HFFc6 (cell line): Measurements from ENCODE around the gene ARFGEF2. TPM values are rescaled to one million over a fixed set of nuclear protein-coding genes. Genes with fewer than 3 reads are reported as not detected.

ENCODE experiments used
- DNase-seq: peaks from one replicate; pipeline ENCODE4 v3.0.0-alpha.2; 2018
- H3K27ac Mint-ChIP-seq: 2 replicates; pipeline ENCODE4 v1.8.0; 2020; ENCODE audit warnings: mild to moderate bottlenecking, mixed read lengths
- H3K27me3 Mint-ChIP-seq: 2 replicates; pipeline ENCODE4 v1.8.0; 2021; ENCODE audit warnings: mild to moderate bottlenecking, moderate library complexity, mixed read lengths; ENCODE audit not compliant: insufficient read depth
- H3K36me3 Mint-ChIP-seq: 2 replicates; pipeline ENCODE4 v1.8.0; 2021; ENCODE audit warnings: low read depth, mixed read lengths
- H3K4me1 Mint-ChIP-seq: 2 replicates; pipeline ENCODE4 v1.8.0; 2020; ENCODE audit warnings: low read depth, mixed read lengths
- H3K4me3 Mint-ChIP-seq: 2 replicates; pipeline ENCODE4 v1.8.0; 2020; ENCODE audit warnings: mild to moderate bottlenecking, moderate library complexity, mixed read lengths
- H3K9me3 Mint-ChIP-seq: 2 replicates; pipeline ENCODE4 v1.8.0; 2020; ENCODE audit warnings: mild to moderate bottlenecking, mixed read lengths
- CTCF ChIP-seq: fragments of 200-600 bp; sonication (generic); IDR thresholded peaks from 2 replicates; pipeline ENCODE4 v1.5.0; 2021; ENCODE audit warnings: antibody characterized with exemption, mild to moderate bottlenecking
- total RNA-seq, 6 experiments: library from RNA; stranded (reverse); fragmentation: NEBNext Ultra II Directional; extraction: Animal tissue kit (Norgen Biotek cat#: 25700); gene quantifications; 2 replicates in 1 of 6; 3 replicates in 5 of 6; pipeline ENCODE4 v1.2.3, GENCODE V29; 2021

The ARFGEF2 gene
- total RNA-seq, 6 experiments from 2014 or later: 25.4 to 28.3 (median 26.2) TPM

GRCh38 chr20:48937674-48938073 lies 16.2 kb downstream of the ARFGEF2 start:
- Mint-ChIP-seq H3K27me3 (no peaks in the 10 kb centered on the region; the same call in 1 of the 2 replicates), H3K4me1 (peaks cover 6% of the 10 kb centered on the region), H3K36me3 (peaks cover 15% of the 10 kb centered on the region), H3K9me3 (no peaks in the 10 kb centered on the region), H3K4me3 (no peak overlapping the region), H3K27ac (no peak overlapping the region)
- DNase-seq: no peak
- no peak for TF ChIP-seq CTCF

- no peak for TF ChIP-seq CTCF
- H3K4me1 Mint-ChIP-seq: peaks cover 6% of the 10 kb centered on the region
- H3K9me3 Mint-ChIP-seq: no peaks in the 10 kb centered on the region
- no peaks in the 10 kb centered on the region; the same call in 1 of the 2 replicates for H3K27me3 Mint-ChIP-seq
- no peak overlapping the region for H3K4me3 Mint-ChIP-seq
- H3K36me3 Mint-ChIP-seq: peaks cover 15% of the 10 kb centered on the region
- no peak overlapping the region for H3K27ac Mint-ChIP-seq
- no peak for DNase-seq
Observed at GRCh38 chr20:48938670-48939069, 17.2 kb downstream of the ARFGEF2 start.

- no peak overlapping the region for H3K27ac Mint-ChIP-seq
- H3K27me3 Mint-ChIP-seq: no peaks in the 10 kb centered on the region; the same call in 1 of the 2 replicates
- no peaks in the 10 kb centered on the region for H3K9me3 Mint-ChIP-seq
Observed at GRCh38 chr20:48940170-48940569, 18.7 kb downstream of the ARFGEF2 start.

GRCh38 chr20:48941467-48941866 lies 20.0 kb downstream of the ARFGEF2 start:
- Mint-ChIP-seq H3K27ac (no peak overlapping the region), H3K4me3 (no peak overlapping the region), H3K36me3 (peaks cover 9% of the 10 kb centered on the region), H3K27me3 (no peaks in the 10 kb centered on the region; the same call in 1 of the 2 replicates), H3K9me3 (no peaks in the 10 kb centered on the region), H3K4me1 (peaks cover 11% of the 10 kb centered on the region)
- TF ChIP-seq CTCF: no peak
- DNase-seq: no peak

More at GRCh38 chr20:48940170-48940569, 18.7 kb downstream of the ARFGEF2 start:
- Mint-ChIP-seq H3K4me1 (peaks cover under 1% of the 10 kb centered on the region; the same call in 1 of the 2 replicates), H3K36me3 (peaks cover 10% of the 10 kb centered on the region), H3K4me3 (no peak overlapping the region)
- DNase-seq: no peak
- TF ChIP-seq CTCF: no peak

GRCh38 chr20:48942730-48943129 lies 21.2 kb downstream of the ARFGEF2 start:
- no peak for TF ChIP-seq CTCF
- H3K36me3 Mint-ChIP-seq: no peaks in the 10 kb centered on the region
- H3K27ac Mint-ChIP-seq: no peak overlapping the region
- no peaks in the 10 kb centered on the region; the same call in 1 of the 2 replicates for H3K27me3 Mint-ChIP-seq
- H3K9me3 Mint-ChIP-seq: no peaks in the 10 kb centered on the region
- H3K4me3 Mint-ChIP-seq: no peak overlapping the region
- DNase-seq: no peak
- peaks cover 11% of the 10 kb centered on the region for H3K4me1 Mint-ChIP-seq
